Bronchial epithelial cell (primary cell): ENCODE measurements around the gene SCTR. TPM values are rescaled to one million over a fixed set of nuclear protein-coding genes. Genes with fewer than 3 reads are reported as not detected.

ENCODE experiments used
- DNase-seq: peaks from one replicate; pipeline ENCODE4 v3.0.0-alpha.2; 2010; ENCODE audit warnings: low read depth
- FAIRE-seq: peaks from 2 replicates; lab custom pipeline; 2011; peaks lifted over from hg19 to GRCh38; lab: Jason Lieb, UNC
- H3K27me3 ChIP-seq: 2 replicates; pipeline ENCODE4 v1.5.1; 2011; ENCODE audit warnings: low read length; ENCODE audit not compliant: control insufficient read depth, insufficient read depth
- H3K36me3 ChIP-seq: 2 replicates; pipeline ENCODE4 v1.5.1; 2011; ENCODE audit warnings: low read length; ENCODE audit not compliant: control insufficient read depth, insufficient read depth
- H3K4me3 ChIP-seq: 2 replicates; pipeline ENCODE4 v1.5.1; 2011; ENCODE audit warnings: mild to moderate bottlenecking, low read depth, low read length, control low read depth
- total RNA-seq: library from RNA; depleted of rRNA; stranded (reverse); fragments of >200 nt; gene quantifications from 2 replicates; pipeline ENCODE4 v1.2.1, GENCODE V29; 2014
- TF ChIP-seq, protein P1 (sequence below): IDR thresholded peaks from 2 replicates; pipeline ENCODE4 v1.5.1; 2011; ENCODE audit warnings: mild to moderate bottlenecking, moderate library complexity, low read length, control low read depth, inconsistent platforms; ENCODE audit not compliant: insufficient read depth, severe bottlenecking

Gene SCTR
- total RNA-seq, 1 donor from 2014 or later: not detected

DNA sequence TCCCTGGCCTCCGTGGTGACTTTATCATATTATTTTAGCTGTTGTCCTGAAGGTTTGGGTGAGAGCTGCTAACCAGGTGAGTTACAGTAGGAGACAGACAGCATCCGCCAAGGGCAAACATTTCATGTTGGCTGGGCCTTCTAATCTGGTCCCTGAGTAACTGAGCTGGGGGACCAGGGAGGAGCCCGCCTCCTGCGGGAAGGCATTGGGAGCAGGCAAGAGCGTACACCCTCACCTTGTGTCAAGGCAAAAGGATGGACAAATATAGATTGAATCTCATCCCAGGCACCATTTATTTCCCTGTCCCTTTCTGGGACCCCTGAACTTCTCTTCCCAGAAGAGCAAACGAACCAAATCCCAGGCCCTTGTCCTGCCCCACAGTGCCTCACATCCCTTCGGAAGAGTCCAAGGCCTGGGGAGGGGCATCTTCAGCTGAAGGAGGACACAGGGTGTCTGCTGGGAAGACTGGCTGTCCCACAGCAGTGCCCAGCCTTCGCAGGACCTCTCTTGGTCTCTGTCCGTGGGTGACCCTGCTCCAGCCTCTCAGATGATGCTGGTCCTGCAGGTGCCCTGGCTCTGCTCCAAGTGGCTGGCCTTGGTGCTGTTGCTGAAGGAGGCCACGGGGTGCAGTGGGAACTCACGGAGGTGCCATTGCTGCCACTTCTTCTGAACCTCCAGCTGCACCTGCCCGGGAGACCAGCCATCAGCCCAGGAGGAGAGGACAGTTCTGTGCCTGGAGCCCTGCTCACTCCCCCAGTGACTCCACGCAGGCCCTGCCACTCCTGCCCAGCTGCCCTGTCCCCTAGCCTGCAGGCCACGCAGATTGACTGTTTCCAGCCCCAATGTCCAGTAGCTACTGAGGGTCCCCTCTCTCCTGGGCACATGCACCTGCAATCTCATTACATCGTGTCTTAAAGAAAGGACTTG is 84.4 kb downstream of the SCTR start:
- DNase-seq (no peak), FAIRE-seq (no peak)
- H3K36me3 ChIP-seq: no peaks in the 10 kb centered on the region
- no peaks in the 10 kb centered on the region for H3K27me3 ChIP-seq
- TF ChIP-seq, protein P1, sequence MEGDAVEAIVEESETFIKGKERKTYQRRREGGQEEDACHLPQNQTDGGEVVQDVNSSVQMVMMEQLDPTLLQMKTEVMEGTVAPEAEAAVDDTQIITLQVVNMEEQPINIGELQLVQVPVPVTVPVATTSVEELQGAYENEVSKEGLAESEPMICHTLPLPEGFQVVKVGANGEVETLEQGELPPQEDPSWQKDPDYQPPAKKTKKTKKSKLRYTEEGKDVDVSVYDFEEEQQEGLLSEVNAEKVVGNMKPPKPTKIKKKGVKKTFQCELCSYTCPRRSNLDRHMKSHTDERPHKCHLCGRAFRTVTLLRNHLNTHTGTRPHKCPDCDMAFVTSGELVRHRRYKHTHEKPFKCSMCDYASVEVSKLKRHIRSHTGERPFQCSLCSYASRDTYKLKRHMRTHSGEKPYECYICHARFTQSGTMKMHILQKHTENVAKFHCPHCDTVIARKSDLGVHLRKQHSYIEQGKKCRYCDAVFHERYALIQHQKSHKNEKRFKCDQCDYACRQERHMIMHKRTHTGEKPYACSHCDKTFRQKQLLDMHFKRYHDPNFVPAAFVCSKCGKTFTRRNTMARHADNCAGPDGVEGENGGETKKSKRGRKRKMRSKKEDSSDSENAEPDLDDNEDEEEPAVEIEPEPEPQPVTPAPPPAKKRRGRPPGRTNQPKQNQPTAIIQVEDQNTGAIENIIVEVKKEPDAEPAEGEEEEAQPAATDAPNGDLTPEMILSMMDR: no peak
- no peak overlapping the region for H3K4me3 ChIP-seq

DNA sequence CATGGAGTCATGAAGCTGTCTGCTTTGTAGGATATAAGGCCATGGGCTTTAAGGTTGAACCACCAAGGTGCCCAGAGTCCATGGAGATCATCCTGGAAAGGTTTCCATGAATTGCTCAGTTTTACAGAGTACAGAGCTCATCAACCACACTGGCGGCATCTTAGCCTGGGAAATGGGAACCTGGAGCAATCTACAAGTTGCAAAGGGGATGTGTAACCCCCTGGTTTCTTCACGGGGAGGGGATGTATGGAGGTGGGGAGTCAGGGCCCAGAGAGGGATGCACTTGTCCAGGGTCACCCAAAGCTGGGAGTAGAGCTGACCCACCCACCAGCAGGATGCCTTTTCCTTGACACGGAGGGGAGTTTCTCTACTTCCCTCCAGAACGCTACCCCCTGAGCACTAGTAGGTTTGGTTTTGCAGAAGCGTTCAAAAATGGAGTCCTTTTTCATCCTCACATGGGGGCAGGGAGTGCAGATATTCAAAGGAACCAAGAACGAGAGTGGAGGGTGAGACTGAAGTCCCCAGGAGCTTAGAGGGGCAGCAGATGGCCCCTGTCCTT is 85.5 kb downstream of the SCTR start:
- FAIRE-seq (no peak), DNase-seq (no peak)
- H3K27me3 ChIP-seq: no peaks in the 10 kb centered on the region
- H3K4me3 ChIP-seq: no peak overlapping the region
- no peaks in the 10 kb centered on the region for H3K36me3 ChIP-seq
- TF ChIP-seq, protein P1: no peak

DNA sequence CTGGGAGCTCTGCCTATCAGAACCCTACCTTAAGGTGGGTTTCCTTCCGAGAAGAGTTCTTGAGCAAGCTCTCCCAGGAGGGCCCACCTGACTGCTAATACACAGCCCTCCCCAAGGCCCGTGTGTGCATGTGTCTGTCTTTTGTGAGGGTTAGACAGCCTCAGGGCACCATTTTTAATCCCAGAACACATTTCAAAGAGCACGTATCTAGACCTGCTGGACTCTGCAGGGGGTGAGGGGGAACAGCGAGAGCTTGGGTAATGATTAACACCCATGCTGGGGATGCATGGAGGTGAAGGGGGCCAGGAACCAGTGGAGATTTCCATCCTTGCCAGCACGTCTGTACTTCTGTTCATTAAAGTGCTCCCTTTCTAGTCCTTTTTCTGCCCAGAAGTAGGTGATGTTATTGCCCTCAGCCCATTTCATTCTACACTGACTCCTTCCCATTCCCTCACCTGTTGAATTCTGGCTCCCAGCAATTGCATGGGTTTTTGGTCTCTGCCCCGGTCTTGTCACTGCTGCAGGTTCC is 86.1 kb downstream of the SCTR start:
- DNase-seq: no peak

DNA sequence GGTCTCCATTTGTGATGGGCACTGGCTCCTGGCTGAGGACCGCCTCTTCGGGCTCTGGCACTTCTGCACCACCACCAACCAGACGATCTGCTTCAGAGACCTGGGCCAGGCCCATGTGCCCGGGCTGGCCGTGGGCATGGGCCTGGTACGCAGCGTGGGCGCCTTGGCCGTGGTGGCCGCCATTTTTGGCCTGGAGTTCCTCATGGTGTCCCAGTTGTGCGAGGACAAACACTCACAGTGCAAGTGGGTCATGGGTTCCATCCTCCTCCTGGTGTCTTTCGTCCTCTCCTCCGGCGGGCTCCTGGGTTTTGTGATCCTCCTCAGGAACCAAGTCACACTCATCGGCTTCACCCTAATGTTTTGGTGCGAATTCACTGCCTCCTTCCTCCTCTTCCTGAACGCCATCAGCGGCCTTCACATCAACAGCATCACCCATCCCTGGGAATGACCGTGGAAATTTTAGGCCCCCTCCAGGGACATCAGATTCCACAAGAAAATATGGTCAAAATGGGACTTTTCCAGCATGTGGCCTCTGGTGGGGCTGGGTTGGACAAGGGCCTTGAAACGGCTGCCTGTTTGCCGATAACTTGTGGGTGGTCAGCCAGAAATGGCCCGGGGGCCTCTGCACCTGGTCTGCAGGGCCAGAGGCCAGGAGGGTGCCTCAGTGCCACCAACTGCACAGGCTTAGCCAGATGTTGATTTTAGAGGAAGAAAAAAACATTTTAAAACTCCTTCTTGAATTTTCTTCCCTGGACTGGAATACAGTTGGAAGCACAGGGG is 87.1 kb downstream of the SCTR start:
- Histone ChIP-seq H3K27me3 (peaks cover 4% of the 10 kb centered on the region), H3K4me3 (no peak overlapping the region), H3K36me3 (no peaks in the 10 kb centered on the region)
- FAIRE-seq: no peak
- TF ChIP-seq, protein P1: no peak
- DNase-seq: no peak

More for the DNA sequence above, 86.1 kb downstream of the SCTR start:
- TF ChIP-seq, protein P1: no peak
- Histone ChIP-seq H3K36me3 (no peaks in the 10 kb centered on the region), H3K27me3 (no peaks in the 10 kb centered on the region), H3K4me3 (no peak overlapping the region)
- no peak for FAIRE-seq

DNA sequence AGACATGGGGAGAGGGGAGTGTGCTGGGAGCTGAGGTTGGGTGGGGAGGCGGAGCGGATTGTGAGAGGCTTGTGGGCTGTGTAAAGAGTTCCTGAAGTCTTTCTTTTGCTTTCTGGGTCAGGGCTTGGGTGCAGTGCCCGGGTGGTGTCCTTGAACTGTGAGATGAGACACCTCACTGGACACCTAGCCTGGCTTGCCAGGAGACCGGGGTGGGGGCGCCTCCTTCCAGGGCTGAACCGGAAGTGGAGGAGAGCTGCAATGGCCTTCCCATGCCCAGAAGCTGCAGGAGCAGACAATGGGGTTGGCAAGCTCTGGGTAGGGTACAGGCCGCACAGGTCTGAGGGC is 88.4 kb downstream of the SCTR start:
- Histone ChIP-seq H3K36me3 (no peaks in the 10 kb centered on the region), H3K4me3 (no peak overlapping the region), H3K27me3 (peaks cover 6% of the 10 kb centered on the region)
- FAIRE-seq (no peak), DNase-seq (no peak)
- TF ChIP-seq, protein P1: no peak
